ENCODE data around the gene C22orf39. TPM values are rescaled to one million over a fixed set of nuclear protein-coding genes. Genes with fewer than 3 reads are reported as not detected.

Gene C22orf39
- total and polyA plus RNA-seq, 5 donors from 2014 or later, result 37.2 to 73.0 (median 58.6) TPM

GRCh38 chr22:19398652-19399051, 48.9 kb downstream of the C22orf39 start:
- H3K27me3 Mint-ChIP-seq, result no peaks in the 10 kb centered on the region

GRCh38 chr22:19398206-19398605, 49.3 kb downstream of the C22orf39 start:
- peaks cover 47% of the 10 kb centered on the region for H3K36me3 Mint-ChIP-seq
- no peak for ATAC-seq (ENCODE audit: low read depth in 2 of 2)
- H3K27ac Mint-ChIP-seq, result peak overlapping the region in 1 of 3 donors; percentile 20
- H3K4me3 ChIP-seq (ENCODE audit: low read depth, low read length), result no peak overlapping the region
- peaks cover 77% of the 10 kb centered on the region for H3K36me3 ChIP-seq (ENCODE audit: control insufficient read depth, insufficient read depth, low read length)
- no peaks in the 10 kb centered on the region for H3K27me3 ChIP-seq (ENCODE audit: control insufficient read depth, insufficient read depth, low read length)
- no peak overlapping the region for H3K4me3 Mint-ChIP-seq
- peaks cover 0 to 7% (median 0%) of the 10 kb centered on the region in 4 donors for H3K4me1 Mint-ChIP-seq
- no peaks in the 10 kb centered on the region for H3K27me3 Mint-ChIP-seq
- no peaks in the 10 kb centered on the region for H3K9me3 Mint-ChIP-seq
- no peak overlapping the region for H3K27ac ChIP-seq (ENCODE audit: insufficient read depth, low read length, poor library complexity, severe bottlenecking)
- H3K9me3 ChIP-seq (ENCODE audit: control insufficient read depth in 2 of 2, low read length in 2 of 2), result no peaks in the 10 kb centered on the region
- DNase-seq, result peak in 1 of 3 donors; percentile 9
- no peaks in the 10 kb centered on the region for H3K4me1 ChIP-seq (ENCODE audit: control insufficient read depth, insufficient read depth, low read length, poor library complexity, severe bottlenecking)

More at GRCh38 chr22:19398652-19399051, 48.9 kb downstream of the C22orf39 start:
- Histone ChIP-seq H3K4me1 (ENCODE audit: control insufficient read depth, insufficient read depth, low read length, poor library complexity, severe bottlenecking) (no peaks in the 10 kb centered on the region), H3K27me3 (ENCODE audit: control insufficient read depth, insufficient read depth, low read length) (no peaks in the 10 kb centered on the region), H3K9me3 (ENCODE audit: control insufficient read depth in 2 of 2, low read length in 2 of 2) (no peaks in the 10 kb centered on the region), H3K4me3 (ENCODE audit: low read depth, low read length) (no peak overlapping the region), H3K36me3 (ENCODE audit: control insufficient read depth, insufficient read depth, low read length) (peaks cover 75% of the 10 kb centered on the region), H3K27ac (ENCODE audit: insufficient read depth, low read length, poor library complexity, severe bottlenecking) (no peak overlapping the region)
- H3K36me3 Mint-ChIP-seq, result peaks cover 43% of the 10 kb centered on the region
- H3K4me3 Mint-ChIP-seq, result no peak overlapping the region
- peak overlapping the region in 1 of 3 donors; percentile 20 for H3K27ac Mint-ChIP-seq
- H3K9me3 Mint-ChIP-seq, result no peaks in the 10 kb centered on the region
- peaks cover 0 to 7% (median 0%) of the 10 kb centered on the region in 4 donors for H3K4me1 Mint-ChIP-seq
- no peak for ATAC-seq (ENCODE audit: low read depth in 2 of 2)
- DNase-seq, result no peak

- no peak overlapping the region for H3K4me3 Mint-ChIP-seq
- no peak for ATAC-seq (ENCODE audit: low read depth in 2 of 2)
- Histone ChIP-seq H3K36me3 (ENCODE audit: control insufficient read depth, insufficient read depth, low read length) (peaks cover 78% of the 10 kb centered on the region), H3K4me3 (ENCODE audit: low read depth, low read length) (no peak overlapping the region), H3K4me1 (ENCODE audit: control insufficient read depth, insufficient read depth, low read length, poor library complexity, severe bottlenecking) (no peaks in the 10 kb centered on the region), H3K27me3 (ENCODE audit: control insufficient read depth, insufficient read depth, low read length) (no peaks in the 10 kb centered on the region), H3K27ac (ENCODE audit: insufficient read depth, low read length, poor library complexity, severe bottlenecking) (no peak overlapping the region), H3K9me3 (ENCODE audit: control insufficient read depth in 2 of 2, low read length in 2 of 2) (no peaks in the 10 kb centered on the region)
- H3K4me1 Mint-ChIP-seq, result peaks cover 0 to 7% (median 0%) of the 10 kb centered on the region in 4 donors
- no peak overlapping the region for H3K27ac Mint-ChIP-seq
- no peak for DNase-seq
- H3K36me3 Mint-ChIP-seq, result peaks cover 47% of the 10 kb centered on the region
- H3K9me3 Mint-ChIP-seq, result no peaks in the 10 kb centered on the region
- H3K27me3 Mint-ChIP-seq, result no peaks in the 10 kb centered on the region
Measured at GRCh38 chr22:19397734-19398104, 49.8 kb downstream of the C22orf39 start.

GRCh38 chr22:19396934-19397733, 50.4 kb downstream of the C22orf39 start:
- no peak overlapping the region for H3K27ac ChIP-seq (ENCODE audit: insufficient read depth, low read length, poor library complexity, severe bottlenecking)
- H3K27me3 ChIP-seq (ENCODE audit: control insufficient read depth, insufficient read depth, low read length), result no peaks in the 10 kb centered on the region
- Mint-ChIP-seq H3K27me3 (no peaks in the 10 kb centered on the region), H3K27ac (no peak overlapping the region), H3K36me3 (peaks cover 47% of the 10 kb centered on the region), H3K4me3 (no peak overlapping the region), H3K9me3 (no peaks in the 10 kb centered on the region), H3K4me1 (peaks cover 0 to 7% (median 0%) of the 10 kb centered on the region in 4 donors)
- no peaks in the 10 kb centered on the region for H3K4me1 ChIP-seq (ENCODE audit: control insufficient read depth, insufficient read depth, low read length, poor library complexity, severe bottlenecking)
- ATAC-seq (ENCODE audit: low read depth in 2 of 2) (no peak), DNase-seq (no peak)
- peaks cover 79% of the 10 kb centered on the region for H3K36me3 ChIP-seq (ENCODE audit: control insufficient read depth, insufficient read depth, low read length)
- no peaks in the 10 kb centered on the region for H3K9me3 ChIP-seq (ENCODE audit: control insufficient read depth in 2 of 2, low read length in 2 of 2)
- no peak overlapping the region for H3K4me3 ChIP-seq (ENCODE audit: low read depth, low read length)

GRCh38 chr22:19396561-19396933, 51.0 kb downstream of the C22orf39 start:
- H3K27ac Mint-ChIP-seq, result no peak overlapping the region
- no peak for DNase-seq
- H3K4me3 ChIP-seq (ENCODE audit: low read depth, low read length), result no peak overlapping the region
- no peaks in the 10 kb centered on the region for H3K27me3 ChIP-seq (ENCODE audit: control insufficient read depth, insufficient read depth, low read length)
- no peaks in the 10 kb centered on the region for H3K9me3 Mint-ChIP-seq
- no peaks in the 10 kb centered on the region for H3K27me3 Mint-ChIP-seq
- H3K36me3 ChIP-seq (ENCODE audit: control insufficient read depth, insufficient read depth, low read length), result peaks cover 82% of the 10 kb centered on the region
- H3K4me1 Mint-ChIP-seq, result peaks cover 0 to 7% (median 0%) of the 10 kb centered on the region in 4 donors
- H3K36me3 Mint-ChIP-seq, result peaks cover 42% of the 10 kb centered on the region
- no peaks in the 10 kb centered on the region for H3K9me3 ChIP-seq (ENCODE audit: control insufficient read depth in 2 of 2, low read length in 2 of 2)
- H3K4me1 ChIP-seq (ENCODE audit: control insufficient read depth, insufficient read depth, low read length, poor library complexity, severe bottlenecking), result no peaks in the 10 kb centered on the region
- no peak for ATAC-seq (ENCODE audit: low read depth in 2 of 2)
- no peak overlapping the region for H3K27ac ChIP-seq (ENCODE audit: insufficient read depth, low read length, poor library complexity, severe bottlenecking)
- H3K4me3 Mint-ChIP-seq, result no peak overlapping the region

- no peaks in the 10 kb centered on the region for H3K27me3 Mint-ChIP-seq
- no peak for DNase-seq
- Histone ChIP-seq H3K27me3 (ENCODE audit: control insufficient read depth, insufficient read depth, low read length) (no peaks in the 10 kb centered on the region), H3K4me3 (ENCODE audit: low read depth, low read length) (no peak overlapping the region), H3K36me3 (ENCODE audit: control insufficient read depth, insufficient read depth, low read length) (peaks cover 85% of the 10 kb centered on the region), H3K27ac (ENCODE audit: insufficient read depth, low read length, poor library complexity, severe bottlenecking) (no peak overlapping the region), H3K9me3 (ENCODE audit: control insufficient read depth in 2 of 2, low read length in 2 of 2) (no peaks in the 10 kb centered on the region), H3K4me1 (ENCODE audit: control insufficient read depth, insufficient read depth, low read length, poor library complexity, severe bottlenecking) (no peaks in the 10 kb centered on the region)
- no peaks in the 10 kb centered on the region for H3K9me3 Mint-ChIP-seq
- no peak overlapping the region for H3K27ac Mint-ChIP-seq
- H3K36me3 Mint-ChIP-seq, result peaks cover 35% of the 10 kb centered on the region
- no peaks in the 10 kb centered on the region for H3K4me1 Mint-ChIP-seq
- no peak for ATAC-seq (ENCODE audit: low read depth in 2 of 2)
- H3K4me3 Mint-ChIP-seq, result no peak overlapping the region
Measured at GRCh38 chr22:19395276-19395675, 52.2 kb downstream of the C22orf39 start.

- no peaks in the 10 kb centered on the region for H3K9me3 Mint-ChIP-seq
- H3K4me3 ChIP-seq (ENCODE audit: low read depth, low read length), result no peak overlapping the region
- no peak overlapping the region for H3K4me3 Mint-ChIP-seq
- H3K36me3 ChIP-seq (ENCODE audit: control insufficient read depth, insufficient read depth, low read length), result peaks cover 88% of the 10 kb centered on the region
- no peaks in the 10 kb centered on the region for H3K4me1 ChIP-seq (ENCODE audit: control insufficient read depth, insufficient read depth, low read length, poor library complexity, severe bottlenecking)
- H3K27me3 ChIP-seq (ENCODE audit: control insufficient read depth, insufficient read depth, low read length), result no peaks in the 10 kb centered on the region
- H3K9me3 ChIP-seq (ENCODE audit: control insufficient read depth in 2 of 2, low read length in 2 of 2), result no peaks in the 10 kb centered on the region
- no peak for DNase-seq
- H3K4me1 Mint-ChIP-seq, result no peaks in the 10 kb centered on the region
- H3K36me3 Mint-ChIP-seq, result peaks cover 31% of the 10 kb centered on the region
- no peak for ATAC-seq (ENCODE audit: low read depth in 2 of 2)
- H3K27ac Mint-ChIP-seq, result no peak overlapping the region
- no peaks in the 10 kb centered on the region for H3K27me3 Mint-ChIP-seq
- H3K27ac ChIP-seq (ENCODE audit: insufficient read depth, low read length, poor library complexity, severe bottlenecking), result no peak overlapping the region
Measured at GRCh38 chr22:19394274-19395050, 53.0 kb downstream of the C22orf39 start.
